ENCODE measurements around the gene ELOVL1. TPM values are rescaled to one million over a fixed set of nuclear protein-coding genes. Genes with fewer than 3 reads are reported as not detected.
A peak's percentile ranks its signal among the peaks of the same experiment; 100 is the strongest.

ELOVL1 gene
- total RNA-seq, 1 experiment from 2014 or later: 21.6 TPM

DNA sequence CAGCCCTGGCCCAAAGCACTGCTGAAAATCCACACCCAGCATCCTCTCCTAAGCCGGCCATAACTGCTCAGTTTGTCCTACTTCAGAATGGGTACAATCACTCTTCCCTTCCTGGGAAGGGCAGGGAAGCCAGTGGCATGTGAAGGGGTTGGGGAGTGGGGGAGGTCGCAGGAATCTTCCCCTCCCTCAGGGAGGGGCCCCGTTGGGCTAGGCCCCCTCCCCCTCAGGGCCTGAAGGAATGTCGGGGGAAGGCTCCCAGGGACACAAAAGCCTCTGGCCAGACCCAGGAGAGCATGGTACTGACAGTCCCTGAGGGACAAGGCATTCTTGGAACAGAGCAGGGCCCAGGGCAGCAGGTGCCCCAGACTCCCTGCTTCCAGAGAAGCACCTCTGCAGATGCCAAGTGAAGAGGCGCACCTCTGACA is 1.2 kb downstream of the ELOVL1 start:
- Mint-ChIP-seq H3K4me1 (peaks cover 25 to 39% of the 10 kb centered on the region in 2 experiments), H3K9me3 (no peaks in the 10 kb centered on the region), H3K36me3 (ENCODE audit: insufficient read depth in 1 of 3, low read depth in 3 of 3) (peaks cover 24 to 37% (median 32%) of the 10 kb centered on the region in 3 experiments; a peak in 6 of 7 replicates), H3K27ac (0 out of 7 replicates have a peak overlapping the region, but pooled peaks of 1 of the 3 experiments have one; percentile 44), H3K4me3 (peak overlapping the region; percentile 74 to 86), H3K27me3 (ENCODE audit: low read depth) (no peaks in the 10 kb centered on the region)
- DNase-seq: no peak
- Histone ChIP-seq H3K27me3 (ENCODE audit: insufficient read depth, low read length) (no peaks in the 10 kb centered on the region), H2AFZ (ENCODE audit: low read length) (no peak overlapping the region), H3K4me2 (ENCODE audit: insufficient read depth, insufficient read length, low read length) (peak overlapping the region; percentile 78), H3K79me2 (ENCODE audit: insufficient read depth, low read length) (no peaks in the 10 kb centered on the region; the same call in 1 of the 2 replicates), H3K4ac (ENCODE audit: low read depth, low read length) (no peak overlapping the region), H3K56ac (ENCODE audit: insufficient read length, low read depth, low read length) (no peak overlapping the region), H2BK20ac (ENCODE audit: low read depth, low read length, poor library complexity, severe bottlenecking) (no peak overlapping the region), H4K8ac (replicated peaks; ENCODE audit: insufficient read length, low read depth, low read length) (no peak overlapping the region), H4K20me1 (ENCODE audit: control insufficient read depth, insufficient read depth, insufficient read length) (no peaks in the 10 kb centered on the region), H3K27ac (ENCODE audit: insufficient read length, low read depth, low read length) (no peak overlapping the region), H3K18ac (ENCODE audit: insufficient read length, low read depth, low read length) (no peak overlapping the region), H3K23me2 (ENCODE audit: insufficient read length, low read depth, low read length, poor library complexity, severe bottlenecking) (peaks cover 15% of the 10 kb centered on the region), H3K4me1 (ENCODE audit: insufficient read depth, low read length) (no peaks in the 10 kb centered on the region; the same call in 1 of the 2 replicates), H2BK12ac (ENCODE audit: insufficient read length, low read depth, low read length) (no peak overlapping the region), H3K9ac (ENCODE audit: extremely low read depth, insufficient read length, low read length) (peak overlapping the region; percentile 25), H4K91ac (ENCODE audit: insufficient read length, low read depth, low read length) (no peak overlapping the region), H2BK5ac (ENCODE audit: insufficient read length, low read length) (no peak overlapping the region), H3K9me3 (ENCODE audit: control insufficient read depth, low read depth, low read length) (no peaks in the 10 kb centered on the region), H4K5ac (ENCODE audit: insufficient read length, low read depth, low read length) (no peak overlapping the region), H2BK120ac (ENCODE audit: low read depth, low read length, poor library complexity, severe bottlenecking) (no peak overlapping the region), H3T11ph (ENCODE audit: low read length) (no peak overlapping the region), H3K23ac (ENCODE audit: insufficient read length, low read depth, low read length) (no peak overlapping the region), H3K79me1 (ENCODE audit: insufficient read depth, low read depth, low read length, poor library complexity, severe bottlenecking) (no peaks in the 10 kb centered on the region), H2AK5ac (ENCODE audit: insufficient read length, low read length) (no peak overlapping the region), H2BK15ac (ENCODE audit: low read depth, low read length) (no peak overlapping the region), H3K14ac (ENCODE audit: insufficient read depth, low read length) (no peak overlapping the region)
- no CpG with 5 or more reads among the region's 5 CpGs for WGBS (ENCODE audit: extremely low coverage, insufficient read length, low lambda C conversion rate)
- TF ChIP-seq CTCF (conservative IDR thresholded peaks at IDR 0.05): no peak
